Neural cell (in vitro differentiated cells): ENCODE data around the gene IGF1R. TPM values are rescaled to one million over a fixed set of nuclear protein-coding genes. Genes with fewer than 3 reads are reported as not detected.

ENCODE experiments used
- polyA plus RNA-seq: library from polyadenylated mRNA; depleted of rRNA; stranded (reverse); fragments of >200 nt; gene quantifications from 2 replicates; pipeline ENCODE4 v1.2.3, GENCODE V29; 2014
- small RNA-seq, 3 experiments: library from RNA; depleted of rRNA; stranded (forward); fragments of <200 nt; gene quantifications; one replicate each; pipeline ENCODE3, GENCODE V24; 2012

IGF1R gene
- polyA plus RNA-seq, 1 donor from 2014 or later = 10.9 TPM

Small RNA genes lying within 50 kb of the gene (small RNA-seq; reads per million reads assigned to genes)
- gene MIR4714 = 0 reads per million in 3 experiments
